PC-9 (cell line): ENCODE measurements around the gene UGGT1. TPM values are rescaled to one million over a fixed set of nuclear protein-coding genes. Genes with fewer than 3 reads are reported as not detected.

Experiments used
- BruUV-seq: library from RNA; stranded (reverse); fragments of 400-500 nt; replicated peaks from 2 replicates; lab custom pipeline; 2021; lab: Mats Ljungman, UMichigan
- CTCF ChIA-PET: fragments of 300-600 bp; sonication (Branson Sonifier 250); formaldehyde crosslinking; loops from one replicate; lab custom pipeline; 2022; ENCODE audit warnings: antibody characterized with exemption; lab: Charles Lee
- POLR2A ChIA-PET: fragments of 300-600 bp; sonication (Branson Sonifier 250); formaldehyde crosslinking; loops from one replicate; lab custom pipeline; 2022; ENCODE audit warnings: antibody characterized with exemption; ENCODE audit not compliant: unreplicated experiment; lab: Charles Lee
- DNase-seq, 2 experiments: peaks; one replicate each; pipeline versions ENCODE4 v3.0.0 to v3.0.0-alpha.2; 2015 to 2022; ENCODE audit warnings: mixed read lengths in 1 of 2
- H2AFZ ChIP-seq: fragments of 200-600 bp; sonication (generic); 2 replicates; pipeline ENCODE4 v1.8.1; 2017; ENCODE audit warnings: antibody characterized with exemption
- H3F3A ChIP-seq: fragments of 200-600 bp; sonication (generic); 2 replicates; pipeline ENCODE4 v1.8.1; 2017; ENCODE audit warnings: antibody characterized with exemption, mild to moderate bottlenecking, low read depth; ENCODE audit not compliant: insufficient read depth
- H3K27ac ChIP-seq: fragments of 200-600 bp; sonication (generic); 2 replicates; pipeline ENCODE4 v1.6.1; 2016; ENCODE audit warnings: mixed run types
- H3K27me3 ChIP-seq: fragments of 200-600 bp; sonication (generic); 2 replicates; pipeline ENCODE4 v1.6.1; 2016; ENCODE audit warnings: low read depth, mixed run types; ENCODE audit not compliant: insufficient read depth
- H3K36me3 ChIP-seq: fragments of 200-600 bp; sonication (generic); 2 replicates; pipeline ENCODE4 v1.6.1; 2016; ENCODE audit warnings: low read depth, mixed run types
- H3K4me1 ChIP-seq: fragments of 200-600 bp; sonication (generic); replicated peaks from 2 replicates; pipeline ENCODE4 v1.6.1; 2016; ENCODE audit warnings: mixed run types; ENCODE audit not compliant: insufficient read depth
- H3K4me2 ChIP-seq: fragments of 200-600 bp; sonication (generic); 2 replicates; pipeline ENCODE4 v1.6.1; 2017; ENCODE audit warnings: mixed run types
- H3K4me3 ChIP-seq: fragments of 200-600 bp; sonication (generic); 2 replicates; pipeline ENCODE4 v1.6.1; 2016; ENCODE audit warnings: mixed run types
- H3K79me2 ChIP-seq: fragments of 200-600 bp; sonication (generic); 2 replicates; pipeline ENCODE4 v1.6.1; 2017; ENCODE audit warnings: low read depth, mixed run types
- H3K9me2 ChIP-seq: fragments of 200-600 bp; sonication (generic); 2 replicates; pipeline ENCODE4 v1.8.1; 2017; ENCODE audit warnings: mild to moderate bottlenecking; ENCODE audit not compliant: insufficient read depth
- H3K9me3 ChIP-seq: fragments of 200-600 bp; sonication (generic); 2 replicates; pipeline ENCODE4 v1.8.1; 2016; ENCODE audit warnings: low read depth; ENCODE audit not compliant: insufficient read depth
- H4K20me1 ChIP-seq: fragments of 200-600 bp; sonication (generic); 2 replicates; pipeline ENCODE4 v1.8.1; 2017; ENCODE audit not compliant: insufficient read depth
- CTCF ChIP-seq: fragments of 200-600 bp; sonication (generic); conservative IDR thresholded peaks from 2 replicates; pipeline ENCODE4 v1.6.1; 2017; ENCODE audit warnings: mixed run types, antibody characterized with exemption, mild to moderate bottlenecking, moderate library complexity
- EZH2 ChIP-seq: fragments of 200-600 bp; sonication (generic); IDR thresholded peaks from 2 replicates; pipeline ENCODE4 v1.8.0; 2017; ENCODE audit warnings: antibody characterized with exemption, low read depth
- intact Hi-C: fragments of 100-400 bp; cut with micrococcal nuclease; formaldehyde crosslinking; loops from one replicate; pipeline ENCODE4 v1.10.0; 2022; ENCODE audit not compliant: unreplicated experiment
- total RNA-seq: library from RNA; stranded (reverse); gene quantifications from 2 replicates; pipeline ENCODE4 v1.2.3, GENCODE V29; 2021

The UGGT1 gene
- total RNA-seq, 1 experiment from 2014 or later: 56.9 TPM

- BruUV-seq: no TSS peak
- peak overlapping the region; percentile 56 for H3K27ac ChIP-seq
- CTCF ChIA-PET: interaction anchor here (1.0 to 1.2 kb wide), 2 partner anchors 27 to 62 kb away, joined by 4 to 6 read pairs; no protein-coding TSS in a partner anchor
These were observed 440 bp upstream of the UGGT1 start for GRCh38 chr2:128090575-128090944.

GRCh38 chr2:128091726-128092080 is 703 bp downstream of the UGGT1 start:
- intact Hi-C loops: loop anchor here (1.0 to 2.0 kb wide), 3 partner anchors 63 to 391 kb away; partner anchors contain the start of genes POLR2D, SAP130 and SFT2D3
- Histone ChIP-seq H3K27me3 (no peaks in the 10 kb centered on the region), H3K79me2 (peaks cover 48% of the 10 kb centered on the region), H3K9me3 (no peaks in the 10 kb centered on the region), H3K4me1 (peaks cover 18% of the 10 kb centered on the region; the same call in 1 of the 2 replicates), H3K36me3 (no peaks in the 10 kb centered on the region), H3K4me3 (peak overlapping the region; percentile 85), H2AFZ (peak overlapping the region; percentile 99), H3F3A (0 out of 2 replicates have a peak, but pooled peaks cover 13% of the 10 kb centered on the region), H3K4me2 (peak overlapping the region; percentile 81), H3K27ac (peak overlapping the region; percentile 73), H4K20me1 (no peaks in the 10 kb centered on the region; the same call in 1 of the 2 replicates), H3K9me2 (no peaks in the 10 kb centered on the region)
- peak in 1 of 2 experiments; percentile 5 for DNase-seq
- ChIA-PET POLR2A (no interaction called here), CTCF (no interaction called here)
- TF ChIP-seq EZH2 (no peak), CTCF (no peak)
- BruUV-seq: TSS peak; percentile 41

More at GRCh38 chr2:128090575-128090944, 440 bp upstream of the UGGT1 start:
- 0 out of 2 replicates have a peak, but pooled peaks cover 13% of the 10 kb centered on the region for H3F3A ChIP-seq
- H2AFZ ChIP-seq: peak overlapping the region; percentile 99
- H4K20me1 ChIP-seq: no peaks in the 10 kb centered on the region; the same call in 1 of the 2 replicates
- no peaks in the 10 kb centered on the region for H3K36me3 ChIP-seq
- peaks cover 18% of the 10 kb centered on the region; the same call in 1 of the 2 replicates for H3K4me1 ChIP-seq
- intact Hi-C loops: loop anchor here (2.0 kb wide), 1 partner anchor 390 kb away; the partner anchor contains the start of gene SFT2D3
- POLR2A ChIA-PET: interaction anchor here (0.6 to 0.7 kb wide), 2 partner anchors 563 to 797 kb away, joined by 3 to 4 read pairs; partner anchors contain the start of gene ERCC3
- no peaks in the 10 kb centered on the region for H3K9me3 ChIP-seq
- no peaks in the 10 kb centered on the region for H3K9me2 ChIP-seq
- H3K27me3 ChIP-seq: no peaks in the 10 kb centered on the region
- peak overlapping the region; percentile 81 for H3K4me2 ChIP-seq
- peak overlapping the region; percentile 85 for H3K4me3 ChIP-seq
- peaks cover 41% of the 10 kb centered on the region for H3K79me2 ChIP-seq
- no peak for DNase-seq
- no peak for TF ChIP-seq EZH2
- no peak for TF ChIP-seq CTCF

- CTCF ChIA-PET: no interaction called here
These were observed 1.7 kb downstream of the UGGT1 start for GRCh38 chr2:128092656-128093055.

More at GRCh38 chr2:128092656-128093055, 1.7 kb downstream of the UGGT1 start:
- Histone ChIP-seq H3K79me2 (peaks cover 58% of the 10 kb centered on the region), H3K36me3 (0 out of 2 replicates have a peak, but pooled peaks cover 3% of the 10 kb centered on the region), H3K27me3 (no peaks in the 10 kb centered on the region), H3K4me2 (peak overlapping the region; percentile 81; the same call in 1 of the 2 replicates), H3K27ac (no peak overlapping the region), H4K20me1 (peaks cover 4% of the 10 kb centered on the region; the same call in 1 of the 2 replicates), H3K9me3 (no peaks in the 10 kb centered on the region), H3K4me3 (peak overlapping the region; percentile 85; the same call in 1 of the 2 replicates), H3F3A (0 out of 2 replicates have a peak, but pooled peaks cover 13% of the 10 kb centered on the region), H2AFZ (no peak overlapping the region), H3K4me1 (peaks cover 18% of the 10 kb centered on the region; the same call in 1 of the 2 replicates), H3K9me2 (no peaks in the 10 kb centered on the region)
- intact Hi-C loops: no loop called here
- TF ChIP-seq EZH2: no peak
- no peak for TF ChIP-seq CTCF
- no peak for DNase-seq
- POLR2A ChIA-PET: no interaction called here
- BruUV-seq: no TSS peak
